ENCODE measurements around the gene CATSPER4. TPM values are rescaled to one million over a fixed set of nuclear protein-coding genes. Genes with fewer than 3 reads are reported as not detected.

Gene CATSPER4
- total and polyA plus RNA-seq, 2 experiments from 2014 or later = 0.31 TPM; not detected in 1

GRCh38 chr1:26171084-26172072 lies 19.0 kb upstream of the CATSPER4 start, which contains the start of gene ZNF593OS:
Gene ZNF593OS, minus strand, starts transcription at chr1:26171832. Its CDS starts 171 bp downstream, at chr1:26171661.
- no peaks in the 10 kb centered on the region for H3K9me3 Mint-ChIP-seq
- H2AFZ ChIP-seq = no peak within 1 kb of the TSS
- H3K36me3 ChIP-seq (ENCODE audit: insufficient read depth) = no peaks in the 10 kb centered on the region
- H3K36me3 Mint-ChIP-seq (ENCODE audit: low read depth) = no peaks in the 10 kb centered on the region; the same call in 2 of the 3 replicates
- peak within 1 kb of the TSS; percentile 99 for H3K4me2 ChIP-seq
- H3K4me1 Mint-ChIP-seq = peaks cover 9% of the 10 kb centered on the region
- peaks cover 11% of the 10 kb centered on the region; the same call in 1 of the 2 replicates for H3K4me1 ChIP-seq (ENCODE audit: insufficient read depth)
- H4K20me1 ChIP-seq (replicated peaks; ENCODE audit: insufficient read depth) = no peaks in the 10 kb centered on the region
- TF ChIP-seq POLR2AphosphoS5 (IDR thresholded peaks at IDR 0.05; ENCODE audit: low read depth) (no peak), JUNB (IDR thresholded peaks at IDR 0.05; ENCODE audit: unreplicated experiment) (no peak), EZH2phosphoT487 (IDR thresholded peaks at IDR 0.05; ENCODE audit: unreplicated experiment) (no peak)
- H3K4me3 Mint-ChIP-seq = peak within 1 kb of the TSS; percentile 88
- H3K4me3 ChIP-seq = peak within 1 kb of the TSS; percentile 94
- no peak for DNase-seq (ENCODE audit: low spot score)
- H3K9me2 ChIP-seq (ENCODE audit: insufficient read depth) = no peaks in the 10 kb centered on the region
- H3K79me2 ChIP-seq (replicated peaks; ENCODE audit: insufficient read depth) = 0 out of 2 replicates have a peak, but pooled peaks cover 4% of the 10 kb centered on the region
- peaks cover 38% of the 10 kb centered on the region for H3K27me3 Mint-ChIP-seq (ENCODE audit: insufficient read depth, low read depth, poor library complexity)
- ATAC-seq = no peak
- no peaks in the 10 kb centered on the region for H3F3A ChIP-seq (replicated peaks; ENCODE audit: low read depth)
- peaks cover 11% of the 10 kb centered on the region for H3K27me3 ChIP-seq (ENCODE audit: insufficient read depth)
- no peak within 1 kb of the TSS for H3K27ac Mint-ChIP-seq
- H3K27ac ChIP-seq (ENCODE audit: low read depth) = no peak within 1 kb of the TSS

DNA sequence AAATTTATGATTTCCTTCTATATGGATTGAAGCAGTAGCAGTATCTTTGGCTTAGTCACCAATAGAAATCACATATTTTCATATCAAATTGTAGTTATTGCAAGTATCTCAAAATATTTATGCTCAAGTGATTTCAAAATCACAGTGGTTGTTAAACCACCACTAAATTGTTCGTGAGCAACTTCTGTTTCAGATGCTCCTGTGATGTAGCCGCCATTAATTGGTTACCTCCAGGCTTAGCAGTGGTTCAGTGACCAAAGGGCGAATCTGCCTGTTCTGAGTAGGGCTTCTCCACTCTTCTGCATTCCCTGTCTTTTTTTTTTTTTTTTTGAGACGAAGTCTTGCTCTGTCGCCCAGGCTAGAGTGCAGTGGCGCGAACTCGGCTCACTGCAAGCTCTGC lies 15.1 kb upstream of the CATSPER4 start:
- peaks cover 11% of the 10 kb centered on the region for H3K4me1 Mint-ChIP-seq

More for the DNA sequence above, 15.1 kb upstream of the CATSPER4 start:
- Mint-ChIP-seq H3K27ac (no peak overlapping the region), H3K4me3 (no peak overlapping the region), H3K27me3 (ENCODE audit: insufficient read depth, low read depth, poor library complexity) (peaks cover 25% of the 10 kb centered on the region), H3K36me3 (ENCODE audit: low read depth) (no peaks in the 10 kb centered on the region; the same call in 2 of the 3 replicates), H3K9me3 (no peaks in the 10 kb centered on the region)
- Histone ChIP-seq H3K4me3 (no peak overlapping the region), H3K27ac (ENCODE audit: low read depth) (no peak overlapping the region), H3K36me3 (ENCODE audit: insufficient read depth) (no peaks in the 10 kb centered on the region), H3K4me2 (no peak overlapping the region), H3K79me2 (replicated peaks; ENCODE audit: insufficient read depth) (0 out of 2 replicates have a peak, but pooled peaks cover 3% of the 10 kb centered on the region), H3K4me1 (ENCODE audit: insufficient read depth) (peaks cover 3% of the 10 kb centered on the region; the same call in 1 of the 2 replicates), H2AFZ (no peak overlapping the region), H3K27me3 (ENCODE audit: insufficient read depth) (no peaks in the 10 kb centered on the region), H3K9me2 (ENCODE audit: insufficient read depth) (no peaks in the 10 kb centered on the region), H3F3A (replicated peaks; ENCODE audit: low read depth) (peaks cover 4% of the 10 kb centered on the region; the same call in 1 of the 2 replicates), H4K20me1 (replicated peaks; ENCODE audit: insufficient read depth) (no peaks in the 10 kb centered on the region; the same call in 1 of the 2 replicates)
- no peak for TF ChIP-seq EZH2phosphoT487 (IDR thresholded peaks at IDR 0.05; ENCODE audit: unreplicated experiment)
- TF ChIP-seq, protein P1, sequence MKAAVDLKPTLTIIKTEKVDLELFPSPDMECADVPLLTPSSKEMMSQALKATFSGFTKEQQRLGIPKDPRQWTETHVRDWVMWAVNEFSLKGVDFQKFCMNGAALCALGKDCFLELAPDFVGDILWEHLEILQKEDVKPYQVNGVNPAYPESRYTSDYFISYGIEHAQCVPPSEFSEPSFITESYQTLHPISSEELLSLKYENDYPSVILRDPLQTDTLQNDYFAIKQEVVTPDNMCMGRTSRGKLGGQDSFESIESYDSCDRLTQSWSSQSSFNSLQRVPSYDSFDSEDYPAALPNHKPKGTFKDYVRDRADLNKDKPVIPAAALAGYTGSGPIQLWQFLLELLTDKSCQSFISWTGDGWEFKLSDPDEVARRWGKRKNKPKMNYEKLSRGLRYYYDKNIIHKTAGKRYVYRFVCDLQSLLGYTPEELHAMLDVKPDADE (IDR thresholded peaks at IDR 0.05) = no peak
- no peak for TF ChIP-seq EZH2 (IDR thresholded peaks at IDR 0.05; ENCODE audit: low read depth, unreplicated experiment)
- TF ChIP-seq, protein P2, sequence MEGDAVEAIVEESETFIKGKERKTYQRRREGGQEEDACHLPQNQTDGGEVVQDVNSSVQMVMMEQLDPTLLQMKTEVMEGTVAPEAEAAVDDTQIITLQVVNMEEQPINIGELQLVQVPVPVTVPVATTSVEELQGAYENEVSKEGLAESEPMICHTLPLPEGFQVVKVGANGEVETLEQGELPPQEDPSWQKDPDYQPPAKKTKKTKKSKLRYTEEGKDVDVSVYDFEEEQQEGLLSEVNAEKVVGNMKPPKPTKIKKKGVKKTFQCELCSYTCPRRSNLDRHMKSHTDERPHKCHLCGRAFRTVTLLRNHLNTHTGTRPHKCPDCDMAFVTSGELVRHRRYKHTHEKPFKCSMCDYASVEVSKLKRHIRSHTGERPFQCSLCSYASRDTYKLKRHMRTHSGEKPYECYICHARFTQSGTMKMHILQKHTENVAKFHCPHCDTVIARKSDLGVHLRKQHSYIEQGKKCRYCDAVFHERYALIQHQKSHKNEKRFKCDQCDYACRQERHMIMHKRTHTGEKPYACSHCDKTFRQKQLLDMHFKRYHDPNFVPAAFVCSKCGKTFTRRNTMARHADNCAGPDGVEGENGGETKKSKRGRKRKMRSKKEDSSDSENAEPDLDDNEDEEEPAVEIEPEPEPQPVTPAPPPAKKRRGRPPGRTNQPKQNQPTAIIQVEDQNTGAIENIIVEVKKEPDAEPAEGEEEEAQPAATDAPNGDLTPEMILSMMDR (conservative IDR thresholded peaks at IDR 0.05; ENCODE audit: low read depth in 2 of 2) = no peak
- no peak for TF ChIP-seq STAT1 (IDR thresholded peaks at IDR 0.05; ENCODE audit: unreplicated experiment)
- TF ChIP-seq, protein P3, sequence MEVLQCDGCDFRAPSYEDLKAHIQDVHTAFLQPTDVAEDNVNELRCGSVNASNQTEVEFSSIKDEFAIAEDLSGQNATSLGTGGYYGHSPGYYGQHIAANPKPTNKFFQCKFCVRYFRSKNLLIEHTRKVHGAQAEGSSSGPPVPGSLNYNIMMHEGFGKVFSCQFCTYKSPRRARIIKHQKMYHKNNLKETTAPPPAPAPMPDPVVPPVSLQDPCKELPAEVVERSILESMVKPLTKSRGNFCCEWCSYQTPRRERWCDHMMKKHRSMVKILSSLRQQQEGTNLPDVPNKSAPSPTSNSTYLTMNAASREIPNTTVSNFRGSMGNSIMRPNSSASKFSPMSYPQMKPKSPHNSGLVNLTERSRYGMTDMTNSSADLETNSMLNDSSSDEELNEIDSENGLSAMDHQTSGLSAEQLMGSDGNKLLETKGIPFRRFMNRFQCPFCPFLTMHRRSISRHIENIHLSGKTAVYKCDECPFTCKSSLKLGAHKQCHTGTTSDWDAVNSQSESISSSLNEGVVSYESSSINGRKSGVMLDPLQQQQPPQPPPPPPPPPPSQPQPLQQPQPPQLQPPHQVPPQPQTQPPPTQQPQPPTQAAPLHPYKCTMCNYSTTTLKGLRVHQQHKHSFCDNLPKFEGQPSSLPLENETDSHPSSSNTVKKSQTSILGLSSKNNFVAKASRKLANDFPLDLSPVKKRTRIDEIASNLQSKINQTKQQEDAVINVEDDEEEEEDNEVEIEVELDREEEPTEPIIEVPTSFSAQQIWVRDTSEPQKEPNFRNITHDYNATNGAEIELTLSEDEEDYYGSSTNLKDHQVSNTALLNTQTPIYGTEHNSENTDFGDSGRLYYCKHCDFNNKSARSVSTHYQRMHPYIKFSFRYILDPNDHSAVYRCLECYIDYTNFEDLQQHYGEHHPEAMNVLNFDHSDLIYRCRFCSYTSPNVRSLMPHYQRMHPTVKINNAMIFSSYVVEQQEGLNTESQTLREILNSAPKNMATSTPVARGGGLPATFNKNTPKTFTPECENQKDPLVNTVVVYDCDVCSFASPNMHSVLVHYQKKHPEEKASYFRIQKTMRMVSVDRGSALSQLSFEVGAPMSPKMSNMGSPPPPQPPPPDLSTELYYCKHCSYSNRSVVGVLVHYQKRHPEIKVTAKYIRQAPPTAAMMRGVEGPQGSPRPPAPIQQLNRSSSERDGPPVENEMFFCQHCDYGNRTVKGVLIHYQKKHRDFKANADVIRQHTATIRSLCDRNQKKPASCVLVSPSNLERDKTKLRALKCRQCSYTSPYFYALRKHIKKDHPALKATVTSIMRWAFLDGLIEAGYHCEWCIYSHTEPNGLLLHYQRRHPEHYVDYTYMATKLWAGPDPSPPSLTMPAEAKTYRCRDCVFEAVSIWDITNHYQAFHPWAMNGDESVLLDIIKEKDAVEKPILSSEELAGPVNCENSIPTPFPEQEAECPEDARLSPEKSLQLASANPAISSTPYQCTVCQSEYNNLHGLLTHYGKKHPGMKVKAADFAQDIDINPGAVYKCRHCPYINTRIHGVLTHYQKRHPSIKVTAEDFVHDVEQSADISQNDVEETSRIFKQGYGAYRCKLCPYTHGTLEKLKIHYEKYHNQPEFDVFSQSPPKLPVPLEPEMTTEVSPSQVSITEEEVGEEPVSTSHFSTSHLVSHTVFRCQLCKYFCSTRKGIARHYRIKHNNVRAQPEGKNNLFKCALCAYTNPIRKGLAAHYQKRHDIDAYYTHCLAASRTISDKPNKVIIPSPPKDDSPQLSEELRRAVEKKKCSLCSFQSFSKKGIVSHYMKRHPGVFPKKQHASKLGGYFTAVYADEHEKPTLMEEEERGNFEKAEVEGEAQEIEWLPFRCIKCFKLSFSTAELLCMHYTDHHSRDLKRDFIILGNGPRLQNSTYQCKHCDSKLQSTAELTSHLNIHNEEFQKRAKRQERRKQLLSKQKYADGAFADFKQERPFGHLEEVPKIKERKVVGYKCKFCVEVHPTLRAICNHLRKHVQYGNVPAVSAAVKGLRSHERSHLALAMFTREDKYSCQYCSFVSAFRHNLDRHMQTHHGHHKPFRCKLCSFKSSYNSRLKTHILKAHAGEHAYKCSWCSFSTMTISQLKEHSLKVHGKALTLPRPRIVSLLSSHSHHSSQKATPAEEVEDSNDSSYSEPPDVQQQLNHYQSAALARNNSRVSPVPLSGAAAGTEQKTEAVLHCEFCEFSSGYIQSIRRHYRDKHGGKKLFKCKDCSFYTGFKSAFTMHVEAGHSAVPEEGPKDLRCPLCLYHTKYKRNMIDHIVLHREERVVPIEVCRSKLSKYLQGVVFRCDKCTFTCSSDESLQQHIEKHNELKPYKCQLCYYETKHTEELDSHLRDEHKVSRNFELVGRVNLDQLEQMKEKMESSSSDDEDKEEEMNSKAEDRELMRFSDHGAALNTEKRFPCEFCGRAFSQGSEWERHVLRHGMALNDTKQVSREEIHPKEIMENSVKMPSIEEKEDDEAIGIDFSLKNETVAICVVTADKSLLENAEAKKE (CRISPR knock-in tag; IDR thresholded peaks at IDR 0.05) = no peak
- TF ChIP-seq CREB1 (CRISPR knock-in tag; IDR thresholded peaks at IDR 0.05; ENCODE audit: low read depth) = no peak
- no peak for TF ChIP-seq ZNF114 (CRISPR knock-in tag; IDR thresholded peaks at IDR 0.05)
- no peak for TF ChIP-seq NANOG (IDR thresholded peaks at IDR 0.05; ENCODE audit: borderline replicate concordance)
- TF ChIP-seq JUNB (IDR thresholded peaks at IDR 0.05; ENCODE audit: unreplicated experiment) = no peak
- no peak for DNase-seq (ENCODE audit: low spot score)
- ATAC-seq = no peak

Data from GM23338 (cell line).